Endothelial cell (in vitro differentiated cells): Measurements from ENCODE around the gene MPV17L. TPM values are rescaled to one million over a fixed set of nuclear protein-coding genes. Genes with fewer than 3 reads are reported as not detected.
"Not testable (repeated sequence)": the region's sequence is repeated elsewhere in the genome, so short reads cannot be mapped to it uniquely, and the experiment has no call there.

Experiments
- DNase-seq: peaks from one replicate; pipeline ENCODE4 v3.0.0; 2021; ENCODE audit warnings: low spot score
- H3K27ac Mint-ChIP-seq: one replicate; pipeline ENCODE4 v1.8.0; 2021; ENCODE audit warnings: mixed read lengths, inconsistent platforms; ENCODE audit not compliant: unreplicated experiment
- H3K27me3 Mint-ChIP-seq: one replicate; pipeline ENCODE4 v1.8.0; 2021; ENCODE audit warnings: mild to moderate bottlenecking, moderate library complexity, mixed read lengths, inconsistent platforms; ENCODE audit not compliant: unreplicated experiment
- H3K36me3 Mint-ChIP-seq: one replicate; pipeline ENCODE4 v1.8.0; 2021; ENCODE audit warnings: mild to moderate bottlenecking, low read depth, mixed read lengths, inconsistent platforms; ENCODE audit not compliant: unreplicated experiment
- H3K4me1 Mint-ChIP-seq: one replicate; pipeline ENCODE4 v1.8.0; 2021; ENCODE audit warnings: mild to moderate bottlenecking, mixed read lengths, inconsistent platforms; ENCODE audit not compliant: unreplicated experiment
- H3K4me3 Mint-ChIP-seq: one replicate; pipeline ENCODE4 v1.8.0; 2021; ENCODE audit warnings: mild to moderate bottlenecking, mixed read lengths, inconsistent platforms; ENCODE audit not compliant: unreplicated experiment
- H3K9me3 Mint-ChIP-seq: one replicate; pipeline ENCODE4 v1.8.0; 2021; ENCODE audit warnings: mixed read lengths, inconsistent platforms; ENCODE audit not compliant: unreplicated experiment
- CTCF ChIP-seq: fragments of 200-600 bp; sonication (generic); IDR thresholded peaks from one replicate; pipeline ENCODE4 v1.5.0; 2021; ENCODE audit warnings: antibody characterized with exemption; ENCODE audit not compliant: unreplicated experiment
- total RNA-seq: library from RNA; stranded (reverse); fragmentation: NEBNext Ultra II Directional; extraction: Animal tissue kit (Norgen Biotek cat#: 25700); gene quantifications from one replicate; pipeline ENCODE4 v1.2.1, GENCODE V29; 2021; ENCODE audit not compliant: unreplicated experiment

The MPV17L gene
- total RNA-seq, 1 donor from 2014 or later, result 0.26 TPM

DNA sequence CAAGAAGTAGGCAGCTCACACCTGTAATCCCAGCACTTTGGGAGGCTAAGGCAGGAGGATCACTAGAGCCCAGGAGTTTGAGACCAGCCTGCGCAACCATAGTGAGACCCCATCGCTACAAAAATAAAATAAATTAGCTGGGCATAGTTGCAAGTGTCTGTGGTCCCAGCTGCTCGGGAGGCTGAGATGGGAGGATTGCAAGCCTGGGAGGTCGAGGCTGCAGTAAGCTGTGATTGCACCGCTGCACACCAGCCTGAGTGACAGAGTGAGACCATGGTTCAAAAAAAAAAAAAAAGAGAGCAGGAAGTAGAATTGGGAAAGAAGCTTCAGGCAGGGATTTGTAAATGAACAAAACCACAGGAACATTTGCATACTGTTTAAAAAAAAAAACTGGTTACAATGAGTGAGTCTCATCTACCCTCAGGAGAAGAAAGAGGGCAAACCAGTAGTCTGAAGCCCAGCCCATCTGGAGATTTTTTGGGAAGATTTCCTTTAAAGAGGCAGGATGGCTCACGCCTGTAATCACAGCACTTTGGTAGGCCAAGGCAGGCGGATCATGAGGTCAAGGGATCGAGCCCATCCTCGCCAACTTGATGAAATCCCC, 7.9 kb downstream of the MPV17L start:
- H3K27me3 Mint-ChIP-seq, result no peaks in the 10 kb centered on the region
- no peak overlapping the region for H3K27ac Mint-ChIP-seq
- no peak for DNase-seq
- H3K36me3 Mint-ChIP-seq, result no peaks in the 10 kb centered on the region
- no peak for TF ChIP-seq CTCF
- H3K4me3 Mint-ChIP-seq, result no peak overlapping the region
- H3K9me3 Mint-ChIP-seq, result no peaks in the 10 kb centered on the region
- H3K4me1 Mint-ChIP-seq, result no peaks in the 10 kb centered on the region

DNA sequence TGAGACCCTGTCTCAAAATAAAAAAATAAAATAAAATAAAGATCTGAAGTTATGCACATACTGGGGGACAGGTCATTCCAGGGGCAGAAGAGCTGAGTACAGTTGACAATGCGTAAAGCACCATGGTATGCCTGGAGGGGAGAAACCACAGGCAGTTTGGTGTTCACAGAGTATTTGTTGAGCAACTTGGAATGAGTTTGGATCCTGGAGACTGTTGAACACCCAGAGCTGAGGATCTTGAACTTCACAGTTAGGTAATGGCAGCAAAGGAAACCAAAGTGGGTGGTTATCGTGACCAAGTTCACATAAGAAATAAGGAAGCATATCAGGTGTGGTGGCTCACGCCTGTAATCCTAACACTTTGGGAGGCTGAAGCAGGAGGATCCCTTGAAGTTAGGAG, 8.5 kb downstream of the MPV17L start:
- H3K4me3 Mint-ChIP-seq, H3K36me3 Mint-ChIP-seq, H3K4me1 Mint-ChIP-seq, H3K27ac Mint-ChIP-seq, DNase-seq, H3K9me3 Mint-ChIP-seq, H3K27me3 Mint-ChIP-seq: not testable (repeated sequence)

GRCh38 chr16:15404792-15405191, 9.2 kb downstream of the MPV17L start:
- H3K27me3 Mint-ChIP-seq, result no peaks in the 10 kb centered on the region
- no peak for TF ChIP-seq CTCF
- no peak overlapping the region for H3K27ac Mint-ChIP-seq

GRCh38 chr16:15407756-15408155, 12.2 kb downstream of the MPV17L start:
- H3K9me3 Mint-ChIP-seq, H3K36me3 Mint-ChIP-seq, H3K4me3 Mint-ChIP-seq, DNase-seq, H3K4me1 Mint-ChIP-seq, H3K27me3 Mint-ChIP-seq, H3K27ac Mint-ChIP-seq: not testable (repeated sequence)

More at GRCh38 chr16:15404792-15405191, 9.2 kb downstream of the MPV17L start:
- H3K4me3 Mint-ChIP-seq, result no peak overlapping the region
- no peaks in the 10 kb centered on the region for H3K4me1 Mint-ChIP-seq
- no peaks in the 10 kb centered on the region for H3K9me3 Mint-ChIP-seq
- DNase-seq, result no peak
- no peaks in the 10 kb centered on the region for H3K36me3 Mint-ChIP-seq

GRCh38 chr16:15409476-15409875, 13.9 kb downstream of the MPV17L start:
- not testable (repeated sequence) for H3K27me3 Mint-ChIP-seq, H3K9me3 Mint-ChIP-seq, DNase-seq, H3K36me3 Mint-ChIP-seq, H3K4me1 Mint-ChIP-seq, H3K4me3 Mint-ChIP-seq, H3K27ac Mint-ChIP-seq

DNA sequence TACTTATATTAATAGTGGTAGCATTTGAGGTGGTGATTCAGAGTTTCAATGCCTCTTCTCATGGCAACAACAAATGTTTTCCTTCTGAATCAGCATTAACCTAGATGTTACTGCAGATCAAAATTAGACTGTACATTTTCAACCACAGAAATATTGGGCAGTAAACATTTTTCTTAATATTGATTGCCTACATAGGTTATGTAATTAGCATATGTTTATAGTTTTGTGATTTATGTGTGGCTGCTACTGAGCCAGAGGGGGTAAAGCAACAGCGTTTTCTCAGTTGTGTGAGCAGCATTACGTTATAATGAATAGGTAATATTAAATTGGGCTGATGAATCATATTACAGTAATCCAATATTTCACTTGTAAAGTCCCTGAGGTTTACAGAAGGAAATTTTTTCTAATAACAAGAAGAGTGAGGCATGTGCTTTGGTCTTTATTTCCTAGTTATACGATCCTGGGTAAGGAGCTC, 20.0 kb downstream of the MPV17L start:
- no peak for DNase-seq
- no peak overlapping the region for H3K27ac Mint-ChIP-seq
- TF ChIP-seq CTCF, result no peak
- H3K9me3 Mint-ChIP-seq, result no peaks in the 10 kb centered on the region
- H3K36me3 Mint-ChIP-seq, result no peaks in the 10 kb centered on the region
- H3K4me3 Mint-ChIP-seq, result no peak overlapping the region
- H3K27me3 Mint-ChIP-seq, result peaks cover 4% of the 10 kb centered on the region
- no peaks in the 10 kb centered on the region for H3K4me1 Mint-ChIP-seq
